GM21360 (cell line): ENCODE results near the gene MCF2L.

Experiments used
- ATAC-seq: cut with Tn5 transposase; IDR thresholded peaks from one replicate; pipeline ENCODE4 v1.9.1; 2021; ENCODE audit warnings: mild to moderate bottlenecking, moderate library complexity; ENCODE audit not compliant: unreplicated experiment

MCF2L gene

GRCh38 chr13:112978561-112979405 lies 9.8 kb downstream of the MCF2L start:
- ATAC-seq, result no peak

GRCh38 chr13:112979406-112979902 lies 10.4 kb downstream of the MCF2L start:
- ATAC-seq, result no peak

GRCh38 chr13:112980434-112980833 lies 11.4 kb downstream of the MCF2L start:
- ATAC-seq, result no peak

- ATAC-seq, result no peak
Observed at GRCh38 chr13:112981451-112981850, 12.4 kb downstream of the MCF2L start.

- ATAC-seq, result no peak
Observed at GRCh38 chr13:112982281-112983041, 13.4 kb downstream of the MCF2L start.

GRCh38 chr13:112983042-112983305 lies 14.0 kb downstream of the MCF2L start:
- ATAC-seq, result no peak

GRCh38 chr13:112983428-112984196 lies 14.6 kb downstream of the MCF2L start:
- no peak for ATAC-seq

- ATAC-seq, result no peak
Observed at GRCh38 chr13:112984501-112984900, 15.5 kb downstream of the MCF2L start.

- no peak for ATAC-seq
Observed at GRCh38 chr13:112984954-112985802, 16.2 kb downstream of the MCF2L start.

- no peak for ATAC-seq
Observed at GRCh38 chr13:112985803-112986408, 16.9 kb downstream of the MCF2L start.

GRCh38 chr13:112986470-112986869 lies 17.5 kb downstream of the MCF2L start:
- ATAC-seq, result no peak

- no peak for ATAC-seq
Observed at GRCh38 chr13:112986946-112987681, 18.1 kb downstream of the MCF2L start.

- no peak for ATAC-seq
Observed at GRCh38 chr13:112987682-112988024, 18.6 kb downstream of the MCF2L start.

GRCh38 chr13:112990783-112991182 lies 21.8 kb downstream of the MCF2L start:
- ATAC-seq, result no peak

GRCh38 chr13:112991609-112992008 lies 22.6 kb downstream of the MCF2L start:
- no peak for ATAC-seq

- no peak for ATAC-seq
Observed at GRCh38 chr13:112992931-112993680, 24.1 kb downstream of the MCF2L start.

- ATAC-seq, result no peak
Observed at GRCh38 chr13:112994084-112994780, 25.2 kb downstream of the MCF2L start.

- ATAC-seq, result no peak
Observed at GRCh38 chr13:112994781-112995355, 25.9 kb downstream of the MCF2L start.
